HG02981 (cell line): ENCODE results near the gene C10orf53.
"Not testable (repeated sequence)": the region's sequence is repeated elsewhere in the genome, so short reads cannot be mapped to it uniquely, and the experiment has no call there.

Experiments used
- ATAC-seq: cut with Tn5 transposase; IDR thresholded peaks from one replicate; pipeline ENCODE4 v1.9.1; 2021; ENCODE audit warnings: mild to moderate bottlenecking, moderate library complexity; ENCODE audit not compliant: unreplicated experiment

Gene C10orf53

DNA sequence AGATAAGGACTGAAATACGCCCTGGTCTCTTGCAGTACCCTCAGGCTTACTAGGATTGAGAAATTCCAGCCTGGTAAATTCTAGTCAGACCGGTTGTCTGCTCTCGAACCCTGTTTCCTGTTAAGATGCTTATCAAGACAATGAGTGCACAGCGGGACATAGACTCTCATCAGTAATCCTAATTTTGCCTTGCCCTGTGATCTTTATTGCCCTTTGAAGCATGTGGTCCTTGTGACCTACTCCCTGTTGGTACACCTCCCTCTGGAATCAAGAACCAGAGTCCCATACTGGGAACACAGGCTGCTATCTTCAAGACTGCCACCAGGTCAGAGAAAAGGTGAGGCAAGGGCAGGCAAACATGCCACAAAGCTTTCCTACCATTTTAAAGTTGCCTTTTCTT, 7.2 kb downstream of the C10orf53 start:
- no peak for ATAC-seq

DNA sequence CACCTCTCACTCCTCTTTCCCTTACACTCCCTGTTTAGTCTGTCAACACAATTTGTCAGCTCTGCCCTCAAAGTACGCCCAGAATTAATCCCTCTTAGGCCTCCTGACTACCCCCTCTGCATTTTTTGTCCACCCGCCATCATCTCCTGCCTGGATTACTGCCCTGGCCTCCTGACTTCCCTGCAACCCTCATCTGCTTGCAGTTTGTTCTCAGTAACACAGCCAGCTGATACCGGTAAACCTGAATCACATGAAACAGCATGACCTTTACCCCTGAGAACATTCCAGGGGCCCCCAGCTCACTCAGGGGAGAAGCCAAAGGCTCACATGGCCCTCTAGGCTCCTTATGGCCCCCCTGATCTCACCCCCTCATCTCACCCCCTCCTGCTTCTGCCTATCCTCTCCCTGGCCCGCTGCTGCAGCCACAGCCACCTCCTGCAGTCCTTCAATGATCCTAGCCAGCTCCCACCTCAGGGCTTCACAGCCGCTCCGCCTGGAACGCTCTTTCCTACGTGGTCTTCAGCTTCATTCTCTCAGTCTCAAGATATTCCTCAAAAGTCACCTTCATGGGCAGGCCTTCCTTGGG, 8.9 kb downstream of the C10orf53 start:
- no peak for ATAC-seq

DNA sequence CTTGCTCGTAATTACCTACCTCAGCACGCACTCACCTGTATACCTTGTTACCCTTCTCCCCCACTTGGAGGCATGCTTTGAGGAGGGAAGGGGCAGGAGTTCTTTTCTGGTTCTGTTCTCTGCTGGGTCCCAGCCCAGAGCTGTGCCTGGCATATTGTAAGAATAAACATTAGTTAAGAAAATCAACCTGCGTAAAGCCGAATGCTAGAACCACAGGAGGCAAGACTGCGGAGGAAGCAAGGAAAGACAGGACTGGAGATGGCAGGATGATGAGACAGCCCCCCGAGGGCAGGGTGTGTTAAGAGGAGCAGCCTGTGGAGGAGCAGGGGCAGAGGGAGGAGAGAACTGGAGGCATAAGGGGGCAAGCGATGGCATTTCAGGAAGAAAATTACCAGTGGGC, 9.5 kb downstream of the C10orf53 start:
- ATAC-seq, result no peak

DNA sequence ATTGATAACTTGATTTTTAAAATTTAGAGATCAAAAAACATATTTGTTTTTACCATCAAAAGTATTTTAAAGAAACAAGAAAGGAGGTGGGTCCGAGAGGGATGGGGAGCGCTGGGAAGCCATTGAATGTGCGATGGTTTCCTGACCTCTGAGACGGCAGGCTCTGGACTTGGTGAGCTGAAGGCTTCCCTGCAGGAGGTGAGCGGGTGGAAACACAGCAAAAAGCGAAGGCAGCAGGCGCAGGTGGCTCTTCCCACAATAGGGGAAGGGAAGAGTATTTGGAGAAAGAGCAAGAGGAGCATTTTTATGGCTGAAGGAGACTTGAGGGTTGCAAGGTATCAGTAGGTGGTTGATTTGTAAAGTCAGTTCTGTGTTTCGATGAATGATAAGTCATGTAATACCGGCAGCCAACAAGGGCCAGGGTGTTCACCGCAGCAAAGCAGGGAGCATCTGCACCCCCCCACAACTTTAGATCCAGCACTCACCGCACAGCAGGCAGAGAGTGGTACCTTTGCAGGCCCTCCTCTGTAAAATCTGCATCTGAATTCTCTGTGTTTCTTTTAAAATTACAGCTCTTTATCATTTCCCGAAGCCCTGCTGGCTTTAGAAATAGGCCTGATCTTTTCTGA, 10.5 kb downstream of the C10orf53 start:
- no peak for ATAC-seq

DNA sequence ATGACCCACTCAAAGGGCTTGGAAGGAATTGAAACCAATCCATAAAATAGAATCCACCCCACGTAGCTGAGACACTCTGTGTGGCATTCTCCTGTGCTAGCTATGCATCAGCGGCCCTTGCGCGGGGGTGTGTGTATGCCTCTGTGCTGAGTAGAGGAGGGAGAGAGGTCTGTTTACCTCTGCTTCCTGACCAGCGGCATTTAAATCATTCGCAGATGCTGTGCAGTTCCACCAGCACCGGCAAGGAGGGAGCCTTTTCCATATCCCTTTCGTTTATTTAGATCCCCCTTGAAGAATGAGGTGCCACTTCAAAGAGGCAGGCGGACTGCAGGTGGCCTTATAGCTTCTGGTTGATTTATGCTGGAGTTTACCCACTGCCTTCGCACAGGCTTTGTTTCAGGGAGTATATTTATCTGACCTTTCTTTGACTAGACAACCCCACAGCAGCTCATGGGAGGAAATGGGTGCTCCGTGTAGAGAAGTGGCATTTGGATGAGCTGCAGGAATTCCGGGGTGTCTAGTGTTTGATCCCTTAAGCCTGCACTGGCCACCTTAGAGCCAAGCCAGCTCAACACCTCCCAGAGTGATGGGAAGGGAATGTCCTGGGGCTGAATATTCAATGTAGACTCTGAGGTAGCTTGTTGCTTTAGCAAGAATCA, 11.4 kb downstream of the C10orf53 start:
- ATAC-seq, result no peak

DNA sequence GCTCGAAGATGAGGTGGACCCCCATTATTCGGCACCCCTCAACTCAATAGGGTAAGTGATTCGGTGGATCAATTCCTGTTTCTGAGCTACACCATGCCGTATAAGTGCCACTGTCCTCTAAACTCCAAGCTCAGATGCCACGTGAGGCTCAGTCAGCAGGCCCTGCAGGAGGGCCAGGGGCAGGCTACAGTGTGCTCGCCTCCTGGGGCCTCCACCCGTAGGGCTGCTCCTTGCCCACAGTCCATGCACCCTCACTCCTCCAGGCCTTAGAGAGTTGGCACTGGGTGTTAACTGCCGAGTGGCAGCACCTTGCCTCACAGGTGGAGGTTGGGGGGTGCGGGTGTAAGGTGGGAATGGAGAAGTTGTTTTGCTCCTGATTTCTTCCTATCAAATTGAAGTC, 12.1 kb downstream of the C10orf53 start:
- ATAC-seq, result no peak

DNA sequence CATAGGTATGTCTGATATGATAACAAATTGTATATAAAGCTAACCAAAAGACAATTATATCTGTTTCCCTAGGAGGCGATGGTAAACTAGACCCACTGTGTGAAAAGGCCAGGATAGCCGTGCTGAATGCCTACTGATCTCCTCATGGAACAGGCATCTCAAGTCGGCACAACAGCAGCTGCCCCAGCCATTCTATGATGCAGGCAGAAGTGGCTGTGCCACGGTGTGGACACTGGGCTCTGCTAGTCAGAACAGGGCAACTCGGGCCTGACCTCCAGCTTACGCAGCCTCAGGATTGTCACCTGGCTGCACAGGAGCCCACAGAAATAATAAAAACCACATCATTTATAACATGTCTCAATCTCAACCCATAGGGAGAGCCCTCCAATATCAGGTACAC, 15.0 kb downstream of the C10orf53 start:
- ATAC-seq, result no peak

DNA sequence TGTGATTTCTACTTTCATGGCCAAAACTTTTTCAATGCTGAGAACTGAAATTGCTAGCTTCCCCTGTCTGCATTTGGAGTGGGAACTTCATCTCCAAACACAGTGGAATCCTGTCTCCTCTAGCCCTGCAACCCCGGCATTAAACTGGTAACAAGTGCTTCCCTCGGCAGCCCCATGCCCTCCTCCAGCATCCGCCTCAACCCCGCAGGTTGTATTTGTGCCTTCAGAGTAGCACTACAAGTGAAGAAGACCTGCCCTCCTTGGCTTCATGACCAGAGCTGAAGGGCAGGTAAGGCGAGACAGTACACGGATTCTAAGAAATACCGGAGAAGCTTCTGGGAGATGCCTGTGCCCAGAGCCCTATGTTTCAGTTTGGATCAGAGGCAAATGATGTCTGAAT, 16.9 kb downstream of the C10orf53 start:
- no peak for ATAC-seq

DNA sequence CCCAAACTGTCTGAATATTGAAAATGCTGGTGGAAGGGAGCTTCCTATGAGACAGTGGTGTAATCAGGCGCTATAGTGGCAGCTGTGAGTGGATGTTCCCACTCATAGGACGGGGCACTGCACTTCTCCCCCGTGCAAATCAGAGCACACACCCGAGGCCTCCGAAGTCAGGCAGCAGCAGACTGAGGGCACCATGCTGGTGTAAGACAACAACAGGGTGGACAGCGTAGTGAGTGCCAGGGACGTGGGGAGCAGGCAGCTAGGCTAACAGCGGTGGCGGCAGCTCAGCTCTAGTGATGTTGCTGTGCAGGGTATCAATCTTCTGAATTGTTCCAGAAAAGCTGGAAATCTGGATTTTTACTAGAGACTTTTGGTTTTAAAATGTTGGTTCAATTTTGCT, 19.2 kb downstream of the C10orf53 start:
- ATAC-seq, result no peak

DNA sequence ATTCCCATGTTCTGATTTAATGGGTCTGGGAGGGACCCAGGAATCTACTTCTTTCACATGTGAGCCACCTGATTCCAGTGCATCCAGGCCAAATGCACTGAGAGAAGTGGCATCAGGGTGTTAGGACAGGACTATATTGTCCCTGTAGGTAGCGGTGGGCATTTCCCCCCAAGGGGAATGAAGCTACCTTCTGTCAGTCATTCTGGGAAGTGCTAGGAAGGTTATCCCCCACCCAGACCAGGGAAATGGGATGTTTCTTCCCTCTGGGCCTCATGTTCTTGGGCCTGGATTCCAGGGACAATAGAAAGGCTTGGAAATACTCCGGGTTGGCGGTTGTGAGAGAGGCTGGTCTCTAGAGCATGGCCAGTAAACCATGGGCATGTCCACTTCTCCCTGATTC, 20.8 kb downstream of the C10orf53 start:
- ATAC-seq, result no peak

DNA sequence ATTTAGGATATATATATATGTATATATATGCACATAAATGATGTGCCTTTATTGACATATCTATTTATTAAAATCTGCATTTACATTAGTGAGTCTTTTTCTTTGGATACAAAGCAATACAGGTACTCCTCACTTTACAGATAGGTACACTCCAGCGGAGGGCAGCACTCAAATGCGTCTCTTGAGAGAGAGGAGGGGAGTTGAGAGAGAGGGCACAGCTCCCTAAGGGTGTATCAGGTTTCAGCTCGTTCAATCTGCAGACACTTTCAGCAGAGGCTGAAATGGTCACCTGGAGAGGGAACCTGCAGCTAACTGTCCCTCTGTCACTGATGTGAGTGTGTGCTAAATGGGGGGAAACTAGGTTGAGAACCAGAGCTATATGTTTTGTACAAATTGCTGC, 21.5 kb downstream of the C10orf53 start:
- no peak for ATAC-seq

DNA sequence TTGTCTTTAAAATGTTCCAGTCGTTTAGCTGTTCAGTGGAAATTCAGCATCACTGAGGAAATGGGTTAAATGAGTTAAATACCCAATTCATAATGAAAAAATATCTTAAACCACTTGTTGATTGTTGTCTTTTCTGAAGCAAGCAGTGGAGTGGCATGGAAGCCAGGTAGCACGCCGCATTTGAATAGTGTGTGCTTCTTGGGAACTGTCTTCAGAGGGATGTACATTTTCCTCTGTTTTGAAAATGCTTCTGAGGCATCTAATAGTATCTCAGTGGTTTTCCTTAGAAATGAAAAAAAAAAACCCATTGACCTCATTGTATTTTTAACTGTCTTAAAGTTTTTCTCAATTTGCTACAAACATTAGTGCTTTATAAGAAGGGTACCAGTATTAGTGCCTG, 28.1 kb downstream of the C10orf53 start:
- no peak for ATAC-seq

DNA sequence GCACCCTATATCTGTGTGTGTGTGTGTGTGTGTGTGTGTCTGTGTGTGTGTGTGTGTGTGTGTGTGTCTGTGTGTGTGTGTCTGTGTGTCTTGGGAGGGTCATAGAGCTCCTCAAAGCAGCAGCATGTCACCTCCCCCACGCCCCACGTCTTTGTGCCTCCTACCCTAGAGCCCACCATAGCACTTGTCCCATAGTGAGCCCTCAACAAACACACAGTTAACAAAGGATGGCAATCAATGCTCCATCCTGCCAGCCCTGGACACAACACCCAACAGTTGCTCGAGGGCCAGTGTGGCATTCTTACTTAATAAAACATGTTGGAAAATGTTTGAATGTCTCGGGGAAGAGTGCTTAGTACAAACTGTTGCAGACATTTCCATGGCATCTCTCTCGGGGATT, 30.5 kb downstream of the C10orf53 start:
- no peak for ATAC-seq

DNA sequence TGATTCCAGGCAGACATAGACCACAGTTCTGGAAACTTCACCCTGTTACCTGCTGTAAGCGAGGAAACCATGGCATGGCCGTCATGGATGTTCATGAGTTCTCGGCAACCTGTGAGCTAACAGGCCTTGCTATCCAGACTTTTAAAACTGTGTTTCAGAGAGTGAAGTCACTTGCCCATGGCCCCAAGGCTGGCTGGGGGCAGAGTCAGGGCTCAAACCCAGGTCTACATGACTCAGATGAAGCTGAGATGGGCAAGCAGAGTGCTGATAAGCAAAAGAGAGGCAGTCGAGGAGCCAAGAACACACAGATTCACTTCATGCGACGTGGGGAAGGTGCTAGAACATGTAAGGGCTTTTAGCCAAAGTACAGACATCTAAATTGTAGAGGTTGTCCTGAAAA, 31.5 kb downstream of the C10orf53 start:
- no peak for ATAC-seq

DNA sequence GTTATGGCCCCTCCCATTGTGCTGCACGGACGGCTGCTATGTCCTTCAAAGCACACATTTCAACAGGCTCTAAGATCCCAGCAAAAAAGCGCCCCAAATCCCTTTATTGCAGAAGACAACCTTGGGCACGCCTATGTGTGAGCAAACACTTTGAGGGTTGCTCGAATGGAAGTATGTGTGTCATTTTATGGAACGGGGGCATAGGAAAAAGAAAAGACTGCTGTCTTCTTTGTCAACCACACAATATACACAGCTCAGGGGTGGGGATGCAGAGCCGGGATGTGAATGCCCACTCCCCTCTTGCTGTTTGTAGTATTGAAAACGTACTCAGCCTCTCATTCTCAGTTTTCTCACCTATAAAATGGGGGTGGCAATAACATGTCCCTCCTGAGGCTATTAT, 32.0 kb downstream of the C10orf53 start:
- no peak for ATAC-seq

DNA sequence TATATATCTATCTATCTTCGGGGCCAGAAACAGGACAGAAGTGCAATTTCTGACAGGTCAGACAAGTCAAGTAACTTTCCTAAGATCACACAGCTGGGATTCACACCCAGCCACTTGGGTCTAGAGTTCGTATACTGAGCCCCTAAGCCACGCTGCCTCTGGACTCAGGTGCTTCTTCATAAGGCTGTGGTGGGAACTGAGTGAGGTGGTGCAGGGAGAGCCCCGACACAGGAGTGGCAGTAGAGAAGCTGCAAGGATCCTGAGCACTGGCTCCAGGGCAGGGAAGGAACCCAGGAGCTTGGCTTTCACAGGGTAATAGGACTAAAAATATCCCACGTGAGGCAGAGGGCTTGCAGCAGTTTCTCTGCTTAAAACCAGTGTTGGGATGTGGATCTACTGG, 33.8 kb downstream of the C10orf53 start:
- no peak for ATAC-seq

DNA sequence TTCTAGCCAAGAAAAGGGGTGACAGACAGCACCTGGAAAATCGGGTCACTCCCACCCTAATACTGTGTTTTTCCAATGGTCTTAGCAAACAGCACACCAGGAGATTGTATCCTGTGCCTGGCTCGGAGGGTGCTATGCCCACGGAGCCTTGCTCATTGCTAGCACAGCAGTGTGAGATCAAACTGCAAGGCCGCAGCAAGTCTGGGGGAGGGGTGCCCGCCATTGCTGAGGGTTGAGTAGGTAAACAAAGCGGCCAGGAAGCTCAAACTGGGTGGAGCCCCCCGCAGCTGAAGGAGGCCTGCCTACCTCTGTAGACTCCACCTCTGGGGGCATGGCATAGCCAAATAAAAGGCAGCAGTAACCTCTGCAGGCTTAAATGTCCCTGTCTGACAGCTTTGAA, 35.7 kb downstream of the C10orf53 start:
- ATAC-seq, result not testable (repeated sequence)

DNA sequence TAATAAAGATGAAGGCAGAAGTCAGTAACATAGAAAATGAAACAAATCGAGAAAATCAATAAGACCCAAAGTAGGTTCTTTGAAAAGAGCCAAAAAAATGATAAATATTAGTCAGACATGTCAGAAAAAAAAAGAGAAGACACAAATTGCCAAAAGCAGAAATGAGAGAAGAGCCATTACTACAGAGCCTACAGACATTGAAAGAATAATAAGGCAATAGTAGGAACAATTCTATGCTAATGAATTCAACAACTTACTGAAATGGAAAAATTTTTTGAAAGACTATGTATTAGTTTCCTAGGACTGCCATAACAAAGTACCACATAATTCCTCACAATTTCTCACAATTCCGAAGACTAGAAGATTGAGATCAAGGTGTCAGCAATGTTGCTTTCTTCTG, 47.1 kb downstream of the C10orf53 start:
- ATAC-seq, result no peak

DNA sequence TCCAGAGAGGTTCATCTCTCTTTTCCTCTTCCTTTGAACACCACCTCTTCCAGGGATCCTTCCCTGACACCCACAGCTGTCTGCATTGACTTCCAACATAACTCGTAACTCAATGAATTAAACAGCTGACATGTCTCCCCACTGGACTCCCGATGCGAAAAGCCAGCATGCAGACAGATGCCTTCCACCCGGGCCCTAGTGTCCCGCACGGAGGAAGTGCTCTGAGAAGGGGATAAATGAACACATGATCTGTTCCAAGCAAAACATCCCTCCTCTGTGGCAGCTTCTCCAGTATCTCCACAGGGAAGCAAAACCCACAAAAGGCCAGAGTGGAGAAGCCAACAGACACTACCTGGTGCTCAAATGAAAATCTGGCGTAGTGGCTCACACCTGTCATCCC, 54.4 kb downstream of the C10orf53 start:
- no peak for ATAC-seq

DNA sequence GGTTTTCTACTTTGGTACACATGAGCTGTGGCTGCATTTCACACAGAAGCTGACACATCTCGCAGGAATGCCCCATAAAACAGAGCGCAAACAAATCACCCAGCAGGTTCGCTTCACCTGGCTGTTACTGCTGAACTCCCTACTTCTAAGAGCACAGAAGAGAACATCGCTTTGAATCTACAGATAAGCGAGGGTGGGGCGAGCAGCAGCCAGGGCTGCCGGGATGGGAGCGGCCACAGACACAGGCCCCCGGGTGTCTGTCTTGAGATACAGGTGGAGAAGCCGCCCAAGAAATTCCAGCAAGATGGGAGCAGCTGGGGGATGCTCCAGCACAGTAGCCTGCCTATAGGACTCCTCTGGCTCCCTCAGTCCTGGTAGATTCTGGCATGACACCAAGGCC, 55.2 kb downstream of the C10orf53 start:
- ATAC-seq, result no peak

DNA sequence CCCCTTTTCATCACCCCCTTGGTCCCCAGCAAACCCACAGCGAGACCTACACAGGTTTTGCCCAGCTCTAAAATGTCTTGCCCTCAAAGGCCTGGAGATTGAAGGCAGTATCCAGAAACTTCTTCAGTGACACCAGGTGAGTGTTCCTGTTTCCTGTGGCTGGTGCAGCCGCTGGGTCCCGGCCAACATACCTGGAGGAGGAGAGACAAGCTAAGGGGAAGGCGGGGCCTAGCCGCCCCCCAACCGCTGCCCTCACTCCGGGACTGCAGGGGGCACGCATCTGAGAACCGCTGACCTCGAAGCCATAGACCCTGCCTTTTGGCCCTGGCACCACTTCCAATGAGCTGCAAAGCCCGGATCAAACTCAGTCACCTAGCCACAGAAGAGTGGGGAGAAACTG, 55.7 kb downstream of the C10orf53 start:
- no peak for ATAC-seq

DNA sequence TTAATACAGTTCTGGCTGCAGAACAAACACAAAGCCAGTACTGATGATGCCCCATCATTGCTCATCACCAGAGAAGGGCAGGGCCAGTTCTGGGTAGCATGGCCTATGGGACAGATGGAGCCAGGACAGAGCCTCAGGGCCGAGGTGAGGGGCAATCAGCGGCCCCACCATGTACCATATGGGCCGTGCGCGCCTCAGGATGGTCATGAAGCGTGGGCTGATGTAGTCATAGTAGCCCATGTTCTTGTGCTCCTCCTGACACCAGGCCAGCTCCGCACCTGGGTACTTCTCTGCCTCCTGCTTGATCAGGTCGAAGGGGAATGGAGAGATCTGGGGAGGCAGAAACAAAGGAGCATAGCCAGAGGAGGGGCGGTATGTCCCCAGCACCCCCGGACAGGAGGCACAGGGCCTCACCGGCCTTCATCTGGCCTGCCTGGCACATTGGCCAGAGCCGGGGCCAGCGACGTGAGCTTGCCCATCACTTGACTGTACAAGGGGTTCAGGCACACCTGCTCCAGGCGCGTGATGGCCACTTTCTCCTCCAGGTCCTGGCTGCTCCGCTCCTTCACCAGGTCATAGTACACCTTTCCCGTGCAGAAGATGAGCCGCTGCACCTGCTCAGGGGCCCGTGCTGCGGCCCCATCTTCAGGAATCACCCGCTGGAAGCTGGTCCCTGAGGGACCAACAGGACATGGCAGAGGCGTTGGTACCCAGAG, 56.6 kb downstream of the C10orf53 start:
- no peak for ATAC-seq
